ENCODE data around the gene ZNF621. TPM values are rescaled to one million over a fixed set of nuclear protein-coding genes. Genes with fewer than 3 reads are reported as not detected.

The ZNF621 gene
- total and polyA plus RNA-seq, 9 of the 15 experiments (the other 6 are each of a cell fraction or from before 2014, with no cell fraction given) = 4.7 to 28.9 (median 20.6) TPM

- intact Hi-C loops (cut with micrococcal nuclease) (no loop called here), in situ Hi-C loops (cut with MboI) (no loop called here)
- POLR2A ChIA-PET = interaction anchor here (0.8 kb wide), 1 partner anchor 79 kb away, joined by 3 read pairs; no protein-coding TSS in a partner anchor
- ATAC-seq = peak; percentile 72
- BruUV-seq (replicated peaks) = no TSS peak
- no peak for FAIRE-seq
- H3K9ac ChIP-seq (ENCODE audit: insufficient read depth in 1 of 2, low read depth in 2 of 2, low read length in 2 of 2) = peak overlapping the region in 1 of 2 experiments; percentile 24; a peak in 1 of 4 replicates
- H3K27me3 ChIP-seq (ENCODE audit: control insufficient read depth in 2 of 2, insufficient read depth in 2 of 2, low read length in 2 of 2) = no peaks in the 10 kb centered on the region
- DNase-seq (ENCODE audit: extremely low read depth in 1 of 4, low spot score in 3 of 4) = peak in 1 of 4 experiments; percentile 35
- H3K27ac ChIP-seq (ENCODE audit: extremely low read depth, low read depth, low read length) = no peak overlapping the region
- no peak overlapping the region for H3K4me2 ChIP-seq (ENCODE audit: insufficient read depth, low read length)
- H3K79me2 ChIP-seq (ENCODE audit: control insufficient read depth, insufficient read depth, low read length) = no peaks in the 10 kb centered on the region
- H4K20me1 ChIP-seq (replicated peaks; ENCODE audit: control insufficient read depth, insufficient read depth, low read length) = no peaks in the 10 kb centered on the region
- no peaks in the 10 kb centered on the region; a peak in 1 of 5 replicates for H3K4me1 ChIP-seq (replicated peaks in 1 of 2; ENCODE audit: control insufficient read depth in 2 of 2, insufficient read depth in 2 of 2, low read length in 2 of 2)
- H3K4me3 ChIP-seq = no peak overlapping the region
- no peaks in the 10 kb centered on the region; the same call in 1 of the 2 replicates for H3K9me3 ChIP-seq (replicated peaks; ENCODE audit: control insufficient read depth, insufficient read depth, low read depth, low read length)
- 9% methylated on average over 1 of the region's 1 CpG for WGBS (ENCODE audit: insufficient coverage, low coverage, missing lambda C conversion rate)
- CTCF ChIA-PET (ENCODE audit: low intra/inter-chr PET ratio) = no interaction called here
- H2AFZ ChIP-seq (ENCODE audit: low read depth, low read length) = 0 out of 2 replicates have a peak overlapping the region, but pooled peaks have one; percentile 5
- H3K36me3 ChIP-seq (ENCODE audit: control insufficient read depth, insufficient read depth, low read length) = no peaks in the 10 kb centered on the region
- no peaks in the 10 kb centered on the region for H3K9me1 ChIP-seq (ENCODE audit: control insufficient read depth, insufficient read depth, low read length)
- TF ChIP-seq ZNF655 (CRISPR knock-in tag; IDR thresholded peaks at IDR 0.05) = no peak
- no peak for TF ChIP-seq KAT7 (CRISPR knock-in tag; IDR thresholded peaks at IDR 0.05; ENCODE audit: borderline replicate concordance)
- no peak for TF ChIP-seq ZNF644 (tag; IDR thresholded peaks at IDR 0.05; ENCODE audit: low read depth)
- no peak for TF ChIP-seq E2F3 (CRISPR knock-in tag; IDR thresholded peaks at IDR 0.05)
- no peak for TF ChIP-seq ZNF408 (CRISPR knock-in tag; IDR thresholded peaks at IDR 0.05; ENCODE audit: low read depth)
- TF ChIP-seq STAG1 (CRISPR knock-in tag; IDR thresholded peaks at IDR 0.05; ENCODE audit: borderline replicate concordance) = no peak
- no peak for TF ChIP-seq TEAD1 (CRISPR knock-in tag; IDR thresholded peaks at IDR 0.05)
- TF ChIP-seq RBM17 (IDR thresholded peaks at IDR 0.05; ENCODE audit: borderline replicate concordance, low read depth, low read length) = no peak
- no peak for TF ChIP-seq MITF (IDR thresholded peaks at IDR 0.05)
- TF ChIP-seq ATF3 (IDR thresholded peaks at IDR 0.05) = peak; percentile 30; the same call in 1 of the 2 replicates
- TF ChIP-seq ATF3 (CRISPR knock-in tag; conservative IDR thresholded peaks at IDR 0.05) = no peak
- TF ChIP-seq CBFB (CRISPR knock-in tag; IDR thresholded peaks at IDR 0.05) = no peak
- no peak for TF ChIP-seq SNAPC5 (CRISPR knock-in tag; IDR thresholded peaks at IDR 0.05)
- no peak for TF ChIP-seq ZBTB34 (CRISPR knock-in tag; IDR thresholded peaks at IDR 0.05)
- no peak for TF ChIP-seq ZZZ3 (IDR thresholded peaks at IDR 0.05)
- no peak for TF ChIP-seq EWSR1 (IDR thresholded peaks at IDR 0.05; ENCODE audit: borderline replicate concordance, low read depth, partially characterized antibody)
- TF ChIP-seq SAFB2 (IDR thresholded peaks at IDR 0.05; ENCODE audit: borderline replicate concordance, low read depth, low read length, severe bottlenecking) = no peak
- TF ChIP-seq PML (IDR thresholded peaks at IDR 0.05; ENCODE audit: low read length) = no peak
- no peak for TF ChIP-seq EZH2 (IDR thresholded peaks at IDR 0.05; ENCODE audit: borderline replicate concordance, low read depth, low read length)
These were observed 22.1 kb downstream of the ZNF621 start for GRCh38 chr3:40546816-40547215.
